ENCODE results near the gene GNG11.

The GNG11 gene

GRCh38 chr7:93943816-93944540, 22.4 kb downstream of the GNG11 start:
- no peak for FAIRE-seq

GRCh38 chr7:93944673-93945072, 23.1 kb downstream of the GNG11 start:
- DNase-seq (ENCODE audit: extremely low spot score, insufficient read length, low read depth) (no peak), FAIRE-seq (no peak)

More at GRCh38 chr7:93943816-93944540, 22.4 kb downstream of the GNG11 start:
- no peak for DNase-seq (ENCODE audit: extremely low spot score, insufficient read length, low read depth)

DNA sequence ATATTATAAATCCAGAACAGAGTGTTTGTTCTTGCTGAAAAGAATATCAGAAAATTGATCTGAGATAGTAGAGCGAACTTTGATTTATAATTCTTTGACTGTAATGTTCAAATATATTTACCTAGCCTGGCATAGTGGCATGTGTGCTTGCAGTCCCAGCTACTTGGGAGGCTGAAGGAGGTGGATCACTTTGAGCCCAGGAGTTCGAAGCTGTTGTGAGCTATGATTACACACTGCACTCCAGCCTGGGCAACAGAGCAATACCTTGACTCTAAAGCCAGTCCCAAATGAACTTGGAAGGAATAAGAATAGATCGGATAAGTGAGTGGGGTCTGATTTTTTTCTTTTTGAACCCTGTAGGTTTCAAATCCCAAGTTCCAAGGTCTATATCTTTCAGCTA, 23.5 kb downstream of the GNG11 start:
- no peak for FAIRE-seq
- DNase-seq (ENCODE audit: extremely low spot score, insufficient read length, low read depth), result no peak

GRCh38 chr7:93945756-93946535, 24.4 kb downstream of the GNG11 start:
- no peak for FAIRE-seq
- DNase-seq (ENCODE audit: extremely low spot score, insufficient read length, low read depth), result no peak

- FAIRE-seq, result no peak
- no peak for DNase-seq (ENCODE audit: extremely low spot score, insufficient read length, low read depth)
These were observed 26.6 kb downstream of the GNG11 start for GRCh38 chr7:93948106-93948505.

DNA sequence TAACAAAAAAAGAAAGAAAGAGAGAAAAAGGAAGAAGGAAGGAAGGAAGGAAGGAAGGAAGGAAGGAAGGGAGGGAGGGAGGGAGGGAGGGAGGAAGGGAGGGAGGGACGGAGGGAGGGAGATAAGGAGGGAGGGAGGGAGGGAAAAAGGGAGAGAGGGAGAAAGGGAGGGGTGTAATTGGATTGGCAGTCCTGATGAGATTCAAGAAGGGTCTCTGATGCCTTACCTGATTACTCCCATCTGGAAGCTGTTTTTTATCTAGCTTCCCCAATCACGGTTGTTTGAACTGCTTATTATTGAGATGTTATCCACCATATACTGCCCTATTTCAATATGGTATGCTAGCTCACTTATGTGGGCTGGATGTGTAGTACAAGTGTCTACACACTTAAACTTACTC, 27.3 kb downstream of the GNG11 start:
- DNase-seq (ENCODE audit: extremely low spot score, insufficient read length, low read depth) (no peak), FAIRE-seq (no peak)

GRCh38 chr7:93949423-93949822, 27.9 kb downstream of the GNG11 start:
- FAIRE-seq (no peak), DNase-seq (ENCODE audit: extremely low spot score, insufficient read length, low read depth) (no peak)

GRCh38 chr7:93955304-93955703, 33.8 kb downstream of the GNG11 start:
- no peak for FAIRE-seq
- no peak for DNase-seq (ENCODE audit: extremely low spot score, insufficient read length, low read depth)

GRCh38 chr7:93957767-93958166, 36.2 kb downstream of the GNG11 start:
- DNase-seq (ENCODE audit: extremely low spot score, insufficient read length, low read depth) (no peak), FAIRE-seq (no peak)

DNA sequence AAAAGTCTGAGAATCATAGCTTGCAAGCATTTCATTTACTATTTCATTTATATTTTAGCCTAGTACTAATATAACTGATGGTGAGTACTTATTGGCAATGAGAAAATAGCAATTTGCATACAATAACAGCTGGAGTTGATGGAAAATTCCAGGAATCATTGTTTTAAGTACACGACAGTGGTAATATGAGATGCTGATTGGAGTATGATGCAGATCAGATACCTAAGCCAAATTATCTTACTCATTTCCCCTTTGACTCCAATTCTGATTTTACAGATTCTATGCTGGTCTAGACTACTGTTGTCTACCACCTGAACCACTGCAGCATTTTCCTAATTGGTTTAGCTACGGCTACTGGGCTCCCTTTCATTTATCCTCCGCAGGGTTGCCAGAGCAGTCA, 36.7 kb downstream of the GNG11 start:
- no peak for DNase-seq (ENCODE audit: extremely low spot score, insufficient read length, low read depth)
- FAIRE-seq, result no peak

DNA sequence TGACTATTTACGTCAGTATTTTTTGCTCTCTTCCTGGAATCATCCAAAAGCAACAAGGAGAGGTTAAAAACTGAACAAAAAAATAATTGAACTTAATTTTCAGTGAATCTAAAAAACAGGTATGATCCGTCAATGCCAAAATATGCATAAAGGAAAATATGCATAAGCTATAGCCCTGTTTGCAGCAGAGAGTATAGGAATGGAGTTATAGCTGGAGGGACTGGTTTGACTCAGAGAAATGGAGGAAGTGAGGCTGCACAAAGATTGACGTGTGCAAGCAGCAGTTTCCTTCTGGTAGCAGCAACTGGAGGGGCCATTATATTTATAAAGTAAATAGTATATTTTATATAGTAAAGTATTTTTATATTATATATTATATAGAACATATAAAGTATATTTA, 37.1 kb downstream of the GNG11 start:
- no peak for FAIRE-seq
- DNase-seq (ENCODE audit: extremely low spot score, insufficient read length, low read depth), result no peak

DNA sequence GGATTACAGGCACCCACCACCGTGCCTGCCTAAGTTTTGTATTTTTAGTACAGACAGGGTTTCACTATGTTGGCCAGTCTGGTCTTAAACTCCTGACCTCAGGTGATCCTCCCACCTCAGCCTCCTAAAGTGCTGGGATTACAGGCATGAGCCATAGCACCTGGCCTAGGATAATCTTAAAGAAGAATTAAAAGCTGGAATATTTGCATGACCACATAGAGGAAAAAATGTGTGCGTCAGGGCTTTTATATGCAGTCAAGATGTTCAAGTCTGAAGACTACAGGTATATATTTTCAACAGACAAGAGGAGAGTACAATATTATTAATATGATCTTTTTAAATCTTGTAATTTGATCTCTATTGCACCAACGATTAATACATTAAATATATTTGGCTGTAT, 39.5 kb downstream of the GNG11 start:
- DNase-seq (ENCODE audit: extremely low spot score, insufficient read length, low read depth) (no peak), FAIRE-seq (no peak)

DNA sequence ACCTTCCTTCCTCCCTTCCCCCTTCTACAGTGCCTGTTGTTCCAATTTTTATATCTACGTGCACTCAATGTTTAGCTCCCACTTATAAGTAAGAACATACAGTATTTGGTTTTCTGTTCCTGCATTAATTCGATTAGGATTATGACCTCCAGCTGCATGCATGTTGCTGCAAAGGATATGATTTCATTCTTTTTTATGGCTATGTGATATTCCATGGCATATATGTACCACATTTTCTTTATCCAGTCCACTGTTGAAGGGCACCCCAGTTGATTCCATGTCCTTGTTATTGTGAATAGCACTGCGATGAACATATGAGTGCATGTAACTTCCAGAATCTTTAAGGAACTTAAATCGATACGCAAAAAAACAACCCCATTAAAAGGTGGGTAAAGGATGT, 42.7 kb downstream of the GNG11 start:
- no peak for DNase-seq (ENCODE audit: extremely low spot score, insufficient read length, low read depth)
- FAIRE-seq, result no peak

DNA sequence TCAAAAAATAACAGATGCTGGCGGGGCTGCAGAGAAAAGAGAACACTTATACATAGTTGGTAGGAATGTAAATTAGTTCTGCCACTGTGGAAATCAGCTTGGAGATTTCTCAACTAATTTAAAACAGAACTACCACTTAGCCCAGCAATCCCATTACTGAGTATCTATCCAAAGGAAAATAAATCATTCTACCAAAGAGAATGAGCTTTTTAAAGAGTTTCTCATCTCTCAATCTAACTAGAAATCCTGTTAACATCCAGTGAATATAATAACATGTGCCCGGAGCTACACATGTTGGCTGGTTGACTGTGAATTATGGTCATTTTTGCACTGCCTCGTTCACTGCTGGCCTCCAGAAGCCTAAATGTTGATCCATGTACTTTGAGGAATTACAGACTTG, 43.3 kb downstream of the GNG11 start:
- DNase-seq (ENCODE audit: extremely low spot score, insufficient read length, low read depth), result no peak
- FAIRE-seq, result no peak

GRCh38 chr7:93968911-93969620, 47.5 kb downstream of the GNG11 start:
- DNase-seq (ENCODE audit: extremely low spot score, insufficient read length, low read depth) (no peak), FAIRE-seq (no peak)

DNA sequence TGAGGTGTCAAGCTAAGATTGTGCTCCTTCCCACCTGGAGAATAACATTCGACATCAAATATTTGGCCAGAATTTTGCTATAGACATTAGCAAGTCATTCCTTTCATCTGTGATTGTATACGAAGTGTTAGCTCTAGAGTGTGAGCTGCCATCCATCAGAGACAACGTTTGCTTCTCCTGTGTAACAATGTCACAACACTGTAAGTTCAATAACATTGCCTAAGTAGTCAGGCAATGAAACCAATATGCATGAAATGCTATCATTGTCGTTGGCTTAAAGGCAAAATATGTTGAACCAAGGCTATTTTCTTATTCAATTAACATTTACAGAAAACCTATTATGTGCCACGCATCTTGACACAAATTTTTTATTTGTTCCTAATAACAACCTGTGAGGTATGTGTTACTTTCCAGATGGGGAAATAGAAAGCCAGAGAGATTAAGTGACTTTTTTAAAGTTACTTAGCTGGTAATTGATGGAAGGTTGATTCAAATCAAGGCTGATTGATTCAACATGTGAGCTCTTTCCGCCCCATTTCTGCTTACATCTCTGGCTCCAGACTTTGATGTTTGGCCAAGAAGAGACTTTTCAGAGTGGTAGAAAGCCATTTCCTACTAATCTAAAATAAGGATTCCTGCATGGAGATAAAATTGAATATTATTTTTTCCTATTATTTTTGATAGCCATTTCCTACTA, 50.6 kb downstream of the GNG11 start:
- FAIRE-seq, result no peak

GRCh38 chr7:93973134-93973533, 51.6 kb downstream of the GNG11 start:
- DNase-seq (ENCODE audit: extremely low spot score, insufficient read length, low read depth) (no peak), FAIRE-seq (no peak)

More for the DNA sequence above, 50.6 kb downstream of the GNG11 start:
- DNase-seq (ENCODE audit: extremely low spot score, insufficient read length, low read depth), result no peak

DNA sequence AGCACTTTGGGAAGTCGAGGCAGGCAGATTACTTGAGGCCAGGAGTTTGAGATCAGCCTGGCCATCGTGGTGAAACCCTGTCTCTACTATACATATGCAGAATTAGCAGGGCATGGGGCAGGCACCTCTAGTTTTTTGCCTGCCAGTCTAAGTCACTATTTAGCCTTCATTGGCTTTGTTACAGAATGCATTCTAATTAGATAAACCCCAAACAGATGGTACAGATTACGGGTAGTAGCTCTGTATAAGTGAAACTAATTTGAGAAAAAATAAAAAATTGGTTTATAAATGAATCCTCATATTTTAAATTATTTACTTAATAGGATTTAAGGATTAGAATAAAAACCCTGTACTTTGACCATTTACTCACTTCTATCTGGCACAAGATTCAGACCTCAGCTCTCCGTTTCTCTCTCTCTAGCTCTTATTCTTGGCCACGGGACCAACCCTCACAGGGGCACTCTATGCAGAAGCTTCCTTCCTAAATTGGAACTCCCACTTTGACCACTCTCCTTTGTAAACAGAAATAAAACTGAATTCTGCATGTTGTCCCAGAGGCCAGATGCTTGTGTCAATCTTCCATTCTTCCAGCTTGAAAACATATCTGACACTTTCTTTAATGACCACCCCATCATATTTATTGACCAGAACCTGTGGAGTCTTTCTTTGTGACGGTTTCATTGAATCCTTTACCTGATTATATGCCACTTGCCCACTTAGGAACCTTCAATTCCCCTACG, 55.8 kb downstream of the GNG11 start:
- FAIRE-seq (no peak), DNase-seq (ENCODE audit: extremely low spot score, insufficient read length, low read depth) (no peak)
